H9 (cell line): ENCODE data around the gene SLC17A9. TPM values are rescaled to one million over a fixed set of nuclear protein-coding genes. Genes with fewer than 3 reads are reported as not detected.

Experiments
- DNase-seq: peaks from one replicate; pipeline ENCODE4 v3.0.0-alpha.2; 2017
- H2AFZ ChIP-seq: one replicate; pipeline ENCODE4 v1.6.1; 2013; ENCODE audit warnings: mild to moderate bottlenecking, low read length, control low read depth, moderate library complexity
- H2AK5ac ChIP-seq: 2 replicates; pipeline ENCODE4 v1.6.1; 2013; ENCODE audit warnings: low read length, control low read depth, mixed read lengths; ENCODE audit not compliant: insufficient read length
- H2BK120ac ChIP-seq: one replicate; pipeline ENCODE4 v1.6.1; 2013; ENCODE audit warnings: low read depth, mild to moderate bottlenecking, low read length, control low read depth, inconsistent platforms; ENCODE audit not compliant: poor library complexity, severe bottlenecking
- H2BK12ac ChIP-seq: 2 replicates; pipeline ENCODE4 v1.6.1; 2013; ENCODE audit warnings: low read length, control low read depth, mixed read lengths, low read depth; ENCODE audit not compliant: insufficient read length
- H2BK15ac ChIP-seq: 2 replicates; pipeline ENCODE4 v1.6.1; 2013; ENCODE audit warnings: low read depth, low read length, control low read depth
- H2BK20ac ChIP-seq: one replicate; pipeline ENCODE4 v1.6.1; 2013; ENCODE audit warnings: low read depth, mild to moderate bottlenecking, low read length, control low read depth, inconsistent platforms; ENCODE audit not compliant: poor library complexity, severe bottlenecking
- H2BK5ac ChIP-seq: 2 replicates; pipeline ENCODE4 v1.6.1; 2013; ENCODE audit warnings: low read length, control low read depth, mixed read lengths; ENCODE audit not compliant: insufficient read length
- H3K14ac ChIP-seq: 2 replicates; pipeline ENCODE4 v1.6.1; 2013; ENCODE audit warnings: low read length, control low read depth; ENCODE audit not compliant: insufficient read depth
- H3K18ac ChIP-seq: 2 replicates; pipeline ENCODE4 v1.6.1; 2013; ENCODE audit warnings: low read depth, mild to moderate bottlenecking, mixed read lengths, low read length, control low read depth; ENCODE audit not compliant: insufficient read length
- H3K23ac ChIP-seq: 2 replicates; pipeline ENCODE4 v1.6.1; 2013; ENCODE audit warnings: low read length, control low read depth, mixed read lengths, low read depth; ENCODE audit not compliant: insufficient read length
- H3K23me2 ChIP-seq: 2 replicates; pipeline ENCODE4 v1.6.1; 2013; ENCODE audit warnings: low read depth, mild to moderate bottlenecking, mixed read lengths, low read length, control low read depth; ENCODE audit not compliant: insufficient read length, poor library complexity, severe bottlenecking
- H3K27ac ChIP-seq: 2 replicates; pipeline ENCODE4 v1.5.1; 2013; ENCODE audit warnings: low read length, control low read depth, mixed read lengths, low read depth; ENCODE audit not compliant: insufficient read length
- H3K27me3 ChIP-seq: 2 replicates; pipeline ENCODE4 v1.6.1; 2013; ENCODE audit warnings: low read length, control low read depth, inconsistent platforms; ENCODE audit not compliant: insufficient read depth
- H3K4ac ChIP-seq: 2 replicates; pipeline ENCODE4 v1.6.1; 2013; ENCODE audit warnings: low read depth, mild to moderate bottlenecking, control low read depth, inconsistent platforms, low read length, moderate library complexity
- H3K4me1 ChIP-seq: 2 replicates; pipeline ENCODE4 v1.6.1; 2013; ENCODE audit warnings: low read length, control low read depth, inconsistent platforms; ENCODE audit not compliant: insufficient read depth
- H3K4me2 ChIP-seq: 2 replicates; pipeline ENCODE4 v1.6.1; 2013; ENCODE audit warnings: low read length, control low read depth, mixed read lengths; ENCODE audit not compliant: insufficient read length, insufficient read depth
- H3K56ac ChIP-seq: 2 replicates; pipeline ENCODE4 v1.6.1; 2013; ENCODE audit warnings: low read depth, mild to moderate bottlenecking, mixed read lengths, low read length, control low read depth; ENCODE audit not compliant: insufficient read length
- H3K79me1 ChIP-seq: 2 replicates; pipeline ENCODE4 v1.6.1; 2013; ENCODE audit warnings: low read depth, mild to moderate bottlenecking, moderate library complexity, low read length, control low read depth, inconsistent platforms; ENCODE audit not compliant: insufficient read depth, poor library complexity, severe bottlenecking
- H3K79me2 ChIP-seq: 2 replicates; pipeline ENCODE4 v1.6.1; 2013; ENCODE audit warnings: low read length, control low read depth, inconsistent platforms; ENCODE audit not compliant: insufficient read depth
- H3K9ac ChIP-seq: 2 replicates; pipeline ENCODE4 v1.6.1; 2013; ENCODE audit warnings: low read length, control low read depth, mixed read lengths; ENCODE audit not compliant: insufficient read length; ENCODE audit errors: extremely low read depth
- H3K9me3 ChIP-seq: one replicate; pipeline ENCODE4 v1.6.1; 2013; ENCODE audit warnings: low read depth, low read length, inconsistent platforms; ENCODE audit not compliant: control insufficient read depth
- H3T11ph ChIP-seq: one replicate; pipeline ENCODE4 v1.6.1; 2013; ENCODE audit warnings: mild to moderate bottlenecking, low read length, control low read depth, inconsistent platforms
- H4K20me1 ChIP-seq: one replicate; pipeline ENCODE4 v1.6.1; 2013; ENCODE audit not compliant: control insufficient read depth, insufficient read length, insufficient read depth
- H4K5ac ChIP-seq: 2 replicates; pipeline ENCODE4 v1.6.1; 2013; ENCODE audit warnings: low read depth, mild to moderate bottlenecking, mixed read lengths, low read length, control low read depth; ENCODE audit not compliant: insufficient read length
- H4K8ac ChIP-seq: replicated peaks from 2 replicates; pipeline ENCODE4 v1.6.1; 2013; ENCODE audit warnings: low read length, control low read depth, mixed read lengths, low read depth; ENCODE audit not compliant: insufficient read length
- H4K91ac ChIP-seq: 2 replicates; pipeline ENCODE4 v1.6.1; 2013; ENCODE audit warnings: low read depth, mild to moderate bottlenecking, moderate library complexity, mixed read lengths, low read length, control low read depth; ENCODE audit not compliant: insufficient read length
- H3K27ac Mint-ChIP-seq, 3 experiments: 2 replicates in 2 of 3; 3 replicates in 1 of 3; pipeline ENCODE4 v1.8.0; 2020 to 2021; ENCODE audit warnings: mixed read lengths in 3 of 3, mild to moderate bottlenecking in 1 of 3, moderate library complexity in 1 of 3
- H3K27me3 Mint-ChIP-seq: 2 replicates; pipeline ENCODE4 v1.8.0; 2021; ENCODE audit warnings: low read depth, mild to moderate bottlenecking, moderate library complexity, mixed read lengths
- H3K36me3 Mint-ChIP-seq, 3 experiments: 2 replicates in 2 of 3; 3 replicates in 1 of 3; pipeline ENCODE4 v1.8.0; 2020 to 2021; ENCODE audit warnings: low read depth in 3 of 3, mixed read lengths in 3 of 3; ENCODE audit not compliant: insufficient read depth in 1 of 3
- H3K4me1 Mint-ChIP-seq, 2 experiments: 2 replicates each; pipeline ENCODE4 v1.8.0; 2020; ENCODE audit warnings: mixed read lengths in 2 of 2
- H3K4me3 Mint-ChIP-seq, 2 experiments: 2 replicates in 1 of 2; 3 replicates in 1 of 2; pipeline ENCODE4 v1.8.0; 2020 to 2021; ENCODE audit warnings: mild to moderate bottlenecking in 2 of 2, mixed read lengths in 2 of 2, moderate library complexity in 1 of 2
- H3K9me3 Mint-ChIP-seq, 2 experiments: 2 replicates in 1 of 2; 3 replicates in 1 of 2; pipeline ENCODE4 v1.8.0; 2020; ENCODE audit warnings: mild to moderate bottlenecking in 2 of 2, mixed read lengths in 2 of 2, moderate library complexity in 1 of 2
- CTCF ChIP-seq: fragments of 200-600 bp; sonication (generic); conservative IDR thresholded peaks from 3 replicates; pipeline ENCODE4 v1.8.0; 2021; ENCODE audit warnings: antibody characterized with exemption, mild to moderate bottlenecking
- WGBS: extraction: QIAGEN DNeasy Blood & Tissue Kit; methylation state at CpG from one replicate; pipeline ENCODE4 v1.1.7; 2013; ENCODE audit warnings: missing lambda C conversion rate, low lambda C conversion rate, mixed read lengths; ENCODE audit not compliant: insufficient read length; ENCODE audit errors: extremely low coverage; 5-methylcytosine and 5-hydroxymethylcytosine counted together
- total RNA-seq: library from RNA; stranded (reverse); gene quantifications from 2 replicates; pipeline ENCODE4 v1.2.1, GENCODE V29; 2021

Gene SLC17A9
- total RNA-seq, 1 experiment from 2014 or later: 20.9 TPM

GRCh38 chr20:62910777-62911497 lies 41.6 kb upstream of the SLC17A9 start:
- H3K18ac ChIP-seq: no peak overlapping the region
- no peak overlapping the region for H3K4me3 Mint-ChIP-seq
- H3K9ac ChIP-seq: no peak overlapping the region
- no CpG with 5 or more reads among the region's 45 CpGs for whole genome bisulfite sequencing
- no peak overlapping the region for H2BK120ac ChIP-seq
- no peak for TF ChIP-seq CTCF
- DNase-seq: no peak
- no peak overlapping the region for H4K5ac ChIP-seq
- peaks cover 2% of the 10 kb centered on the region for H4K20me1 ChIP-seq
- no peaks in the 10 kb centered on the region for H3K27me3 ChIP-seq
- H3K36me3 Mint-ChIP-seq: peaks cover 57 to 73% (median 71%) of the 10 kb centered on the region in 3 experiments
- H2AK5ac ChIP-seq: no peak overlapping the region
- no peaks in the 10 kb centered on the region for H3K9me3 Mint-ChIP-seq
- H2BK12ac ChIP-seq: no peak overlapping the region
- H3K14ac ChIP-seq: no peak overlapping the region; the same call in 1 of the 2 replicates
- no peak overlapping the region for H4K91ac ChIP-seq
- peaks cover 18 to 19% of the 10 kb centered on the region in 2 experiments for H3K4me1 Mint-ChIP-seq
- H3T11ph ChIP-seq: no peak overlapping the region
- peak overlapping the region in 1 of 3 experiments; percentile 16; a peak in 1 of 7 replicates for H3K27ac Mint-ChIP-seq
- no peak overlapping the region for H3K4ac ChIP-seq
- H3K56ac ChIP-seq: no peak overlapping the region
- H2BK15ac ChIP-seq: no peak overlapping the region
- no peaks in the 10 kb centered on the region; the same call in 1 of the 2 replicates for H3K4me1 ChIP-seq
- no peak overlapping the region for H2BK5ac ChIP-seq
- no peaks in the 10 kb centered on the region for H3K9me3 ChIP-seq
- no peak overlapping the region for H3K23ac ChIP-seq
- peaks cover 54% of the 10 kb centered on the region for H3K79me2 ChIP-seq
- H3K27ac ChIP-seq: no peak overlapping the region
- no peak overlapping the region for H4K8ac ChIP-seq
- no peak overlapping the region for H2BK20ac ChIP-seq
- H3K27me3 Mint-ChIP-seq: no peaks in the 10 kb centered on the region
- no peak overlapping the region for H3K4me2 ChIP-seq
- no peak overlapping the region for H2AFZ ChIP-seq
- H3K23me2 ChIP-seq: no peaks in the 10 kb centered on the region
- H3K79me1 ChIP-seq: peaks cover 26% of the 10 kb centered on the region
